Kidney (tissue), 14 donors: Measurements from ENCODE around the gene TFB1M. TPM values are rescaled to one million over a fixed set of nuclear protein-coding genes. Genes with fewer than 3 reads are reported as not detected.

Experiments used
- DNase-seq, 5 donors: peaks; one replicate each; pipeline ENCODE4 v3.0.0-alpha.2; 2013 to 2020
- FAIRE-seq: peaks from 2 replicates; lab custom pipeline; 2012; peaks lifted over from hg19 to GRCh38; lab: Jason Lieb, UNC
- H3K27ac ChIP-seq, 2 donors: one replicate each; pipeline ENCODE4 v1.7.0; 2013; ENCODE audit warnings: low read depth in 2 of 2, low read length in 2 of 2, inconsistent platforms in 1 of 2
- H3K27me3 ChIP-seq: one replicate; pipeline ENCODE4 v1.7.1; 2013; ENCODE audit warnings: low read length, inconsistent platforms; ENCODE audit not compliant: control insufficient read depth, insufficient read depth
- H3K36me3 ChIP-seq, 3 donors: one replicate each; pipeline versions ENCODE4 v1.7.0 to v1.7.1; 2013; ENCODE audit warnings: low read length in 3 of 3, control low read depth in 1 of 3, inconsistent platforms in 1 of 3; ENCODE audit not compliant: insufficient read depth in 3 of 3, control insufficient read depth in 2 of 3
- H3K4me1 ChIP-seq, 3 donors: one replicate each; pipeline versions ENCODE4 v1.7.0 to v1.7.1; 2013; ENCODE audit warnings: low read length in 3 of 3, inconsistent platforms in 1 of 3, low read depth in 1 of 3; ENCODE audit not compliant: control insufficient read depth in 2 of 3, insufficient read depth in 2 of 3
- H3K4me3 ChIP-seq, 3 donors: one replicate each; pipeline versions ENCODE4 v1.7.0 to v1.8.1; 2013; ENCODE audit warnings: low read length in 3 of 3, control low read depth in 1 of 3, inconsistent platforms in 1 of 3
- H3K9ac ChIP-seq, 3 donors: one replicate each; pipeline versions ENCODE4 v1.7.0 to v1.7.1; 2013; ENCODE audit warnings: low read length in 3 of 3, control low read depth in 1 of 3, inconsistent platforms in 1 of 3
- H3K9me3 ChIP-seq, 3 donors: one replicate each; pipeline versions ENCODE4 v1.7.0 to v1.7.1; 2013; ENCODE audit warnings: low read length in 3 of 3, control low read depth in 1 of 3, inconsistent platforms in 1 of 3; ENCODE audit not compliant: control insufficient read depth in 2 of 3, insufficient read depth in 1 of 3
- intact Hi-C: fragments of 100-400 bp; cut with DNase I; formaldehyde crosslinking; loops from one replicate; pipeline ENCODE4 v1.11.1; 2022
- polyA plus RNA-seq: library from polyadenylated mRNA; stranded (reverse); fragments of 350-450 nt; fragmentation: Illumina TruSeq; extraction: RNeasy Lipid Tissue Mini Kit (QIAGEN cat#74804); gene quantifications from one replicate; pipeline ENCODE4 v1.2.3, GENCODE V29; 2014; ENCODE audit warnings: low read depth, low replicate concordance; ENCODE audit not compliant: insufficient read depth
- total RNA-seq: library from RNA; stranded (reverse); fragmentation: NEBNext Ultra II Directional; extraction: Animal tissue kit (Norgen Biotek cat#: 25700); gene quantifications from one replicate; pipeline ENCODE4 v1.2.1, GENCODE V29; 2021
- TF ChIP-seq, protein P1 (sequence below): IDR thresholded peaks from 3 replicates; pipeline ENCODE4 v1.5.1; 2012; ENCODE audit warnings: mild to moderate bottlenecking, moderate library complexity, borderline replicate concordance; ENCODE audit not compliant: insufficient read depth; ENCODE audit errors: extremely low read depth
- donor health status: control.
- donor health status: control.
- donor health status: control.
- donor health status: control.
- donor health status: control.
- donor health status: DM: yes; HTN: yes; CAD: no.
- donor health status: Normal renal cell carcinoma (clear cell type).

Gene TFB1M
- total and polyA plus RNA-seq, 2 donors from 2014 or later, result 16.3 to 28.1 TPM

DNA sequence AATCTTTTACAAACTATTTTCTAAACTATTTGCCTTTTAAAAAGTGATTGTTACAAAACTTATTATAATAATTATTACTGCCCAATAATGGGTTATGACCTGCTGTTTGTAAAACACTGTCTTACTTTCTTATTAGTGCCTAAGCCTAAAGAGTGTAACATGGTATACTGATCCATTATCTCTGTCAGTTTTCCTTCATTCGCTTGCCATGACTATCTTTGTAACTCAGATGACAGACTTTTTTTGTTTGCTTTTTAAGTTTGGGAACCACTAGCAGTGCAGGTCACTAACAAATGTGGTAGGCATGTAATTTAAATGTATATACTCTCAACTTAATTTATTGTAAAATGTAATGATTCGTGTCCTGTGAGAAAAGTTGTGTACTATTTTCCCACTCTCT lies 9.9 kb upstream of the TFB1M start:
- no peaks in the 10 kb centered on the region for H3K36me3 ChIP-seq
- intact Hi-C loops, result no loop called here
- DNase-seq (no peak), FAIRE-seq (no peak)
- no peak overlapping the region for H3K27ac ChIP-seq
- no peaks in the 10 kb centered on the region for H3K9me3 ChIP-seq
- no peak overlapping the region for H3K9ac ChIP-seq
- H3K4me1 ChIP-seq, result no peaks in the 10 kb centered on the region
- TF ChIP-seq, protein P1, sequence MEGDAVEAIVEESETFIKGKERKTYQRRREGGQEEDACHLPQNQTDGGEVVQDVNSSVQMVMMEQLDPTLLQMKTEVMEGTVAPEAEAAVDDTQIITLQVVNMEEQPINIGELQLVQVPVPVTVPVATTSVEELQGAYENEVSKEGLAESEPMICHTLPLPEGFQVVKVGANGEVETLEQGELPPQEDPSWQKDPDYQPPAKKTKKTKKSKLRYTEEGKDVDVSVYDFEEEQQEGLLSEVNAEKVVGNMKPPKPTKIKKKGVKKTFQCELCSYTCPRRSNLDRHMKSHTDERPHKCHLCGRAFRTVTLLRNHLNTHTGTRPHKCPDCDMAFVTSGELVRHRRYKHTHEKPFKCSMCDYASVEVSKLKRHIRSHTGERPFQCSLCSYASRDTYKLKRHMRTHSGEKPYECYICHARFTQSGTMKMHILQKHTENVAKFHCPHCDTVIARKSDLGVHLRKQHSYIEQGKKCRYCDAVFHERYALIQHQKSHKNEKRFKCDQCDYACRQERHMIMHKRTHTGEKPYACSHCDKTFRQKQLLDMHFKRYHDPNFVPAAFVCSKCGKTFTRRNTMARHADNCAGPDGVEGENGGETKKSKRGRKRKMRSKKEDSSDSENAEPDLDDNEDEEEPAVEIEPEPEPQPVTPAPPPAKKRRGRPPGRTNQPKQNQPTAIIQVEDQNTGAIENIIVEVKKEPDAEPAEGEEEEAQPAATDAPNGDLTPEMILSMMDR, result no peak
- no peak overlapping the region for H3K4me3 ChIP-seq
- H3K27me3 ChIP-seq, result no peaks in the 10 kb centered on the region

DNA sequence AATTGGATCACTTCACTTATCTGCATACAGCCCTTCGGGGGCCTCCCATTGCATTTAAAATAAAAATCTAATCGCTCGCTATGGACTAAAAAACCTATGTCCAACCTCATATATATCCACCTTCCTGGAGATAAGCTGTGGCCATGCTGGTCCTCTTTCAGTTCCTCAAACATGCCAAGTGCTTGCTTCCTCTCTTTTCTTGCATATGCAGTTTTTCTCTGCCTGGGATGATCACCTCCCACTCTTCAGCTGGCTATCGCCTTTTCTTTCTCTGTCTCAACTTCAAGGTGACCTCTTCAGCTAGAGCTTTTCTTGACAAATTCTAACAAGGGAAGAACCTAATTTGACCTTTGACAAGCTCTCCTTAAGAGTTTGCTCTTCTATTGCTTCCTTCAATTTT lies 5.6 kb upstream of the TFB1M start:
- Histone ChIP-seq H3K9me3 (no peaks in the 10 kb centered on the region), H3K4me3 (no peak overlapping the region), H3K27me3 (no peaks in the 10 kb centered on the region), H3K27ac (no peak overlapping the region), H3K36me3 (no peaks in the 10 kb centered on the region), H3K9ac (no peak overlapping the region), H3K4me1 (no peaks in the 10 kb centered on the region)
- DNase-seq (no peak), FAIRE-seq (no peak)
- TF ChIP-seq, protein P1, result no peak
- intact Hi-C loops, result no loop called here

DNA sequence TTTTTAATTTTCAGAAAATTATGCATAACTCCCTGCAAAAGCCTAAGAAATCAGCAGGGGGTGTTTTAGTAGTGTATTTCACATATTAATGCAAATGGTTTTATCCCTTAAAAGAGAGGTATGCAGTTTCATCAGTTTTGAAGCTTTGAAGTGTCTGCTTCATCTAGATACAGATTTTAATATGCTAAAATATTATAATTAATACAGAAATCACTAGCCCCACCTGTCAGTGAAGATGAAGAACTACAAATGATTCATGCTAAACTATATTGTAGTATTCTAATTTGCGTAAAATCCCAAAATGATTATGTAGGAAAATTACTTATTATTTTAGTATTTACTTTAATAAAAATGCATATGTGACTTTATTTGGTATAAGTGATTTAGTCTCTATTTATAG lies 2.9 kb upstream of the TFB1M start:
- FAIRE-seq, result no peak
- TF ChIP-seq, protein P1, result no peak
- intact Hi-C loops, result no loop called here

DNA sequence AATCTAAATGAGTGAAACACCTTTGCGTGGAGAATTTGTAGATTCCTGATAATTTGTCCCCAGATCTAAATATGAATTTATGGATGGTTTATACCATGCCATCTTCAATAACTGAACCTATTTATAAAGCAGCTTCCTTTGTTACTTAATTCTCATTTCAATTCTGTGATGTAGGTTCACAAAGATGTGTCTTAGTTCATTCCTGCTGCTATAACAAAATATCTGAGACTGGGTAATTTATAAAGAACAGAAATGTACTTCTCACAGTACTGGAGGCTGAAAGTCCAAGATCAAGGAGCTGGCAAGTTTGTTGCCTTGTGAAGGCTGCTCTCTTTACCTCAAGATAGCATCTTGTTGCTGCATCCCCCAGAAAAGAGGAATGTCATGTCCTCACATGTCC lies 2.1 kb upstream of the TFB1M start:
- no peaks in the 10 kb centered on the region for H3K27me3 ChIP-seq
- H3K36me3 ChIP-seq, result no peaks in the 10 kb centered on the region
- H3K4me3 ChIP-seq, result no peak overlapping the region
- no peak for FAIRE-seq
- H3K27ac ChIP-seq, result no peak overlapping the region
- H3K4me1 ChIP-seq, result no peaks in the 10 kb centered on the region
- intact Hi-C loops, result no loop called here
- H3K9me3 ChIP-seq, result no peaks in the 10 kb centered on the region
- DNase-seq, result no peak
- TF ChIP-seq, protein P1, result no peak
- no peak overlapping the region for H3K9ac ChIP-seq

More for the DNA sequence above, 2.9 kb upstream of the TFB1M start:
- Histone ChIP-seq H3K4me3 (no peak overlapping the region), H3K27me3 (no peaks in the 10 kb centered on the region), H3K9me3 (no peaks in the 10 kb centered on the region), H3K27ac (no peak overlapping the region), H3K4me1 (no peaks in the 10 kb centered on the region), H3K36me3 (no peaks in the 10 kb centered on the region), H3K9ac (no peak overlapping the region)
- DNase-seq, result no peak
